Endothelial cell of umbilical vein (primary cell): ENCODE data around the gene HS6ST2. TPM values are rescaled to one million over a fixed set of nuclear protein-coding genes. Genes with fewer than 3 reads are reported as not detected.

Experiments
- BruUV-seq: library from RNA; stranded (reverse); fragments of 400-500 nt; replicated peaks from 2 replicates; lab custom pipeline; 2021; lab: Mats Ljungman, UMichigan
- CTCF ChIA-PET: fragments of 300-600, 350-600 bp; sonication (Branson Sonifier 250); formaldehyde crosslinking; loops from one replicate; lab custom pipeline; 2021; ENCODE audit warnings: antibody characterized with exemption, inconsistent platforms; lab: Charles Lee
- POLR2A ChIA-PET: fragments of 300-600, 350-600 bp; sonication (Branson Sonifier 250); formaldehyde crosslinking; loops from one replicate; lab custom pipeline; 2021; ENCODE audit warnings: antibody characterized with exemption, inconsistent platforms; lab: Charles Lee
- DNase-seq: peaks from one replicate; pipeline ENCODE4 v3.0.0-alpha.2; 2011; ENCODE audit warnings: low read depth, low spot score
- FAIRE-seq: peaks from 2 replicates; lab custom pipeline; 2011; peaks lifted over from hg19 to GRCh38; lab: Jason Lieb, UNC
- H2AFZ ChIP-seq: 2 replicates; pipeline ENCODE4 v1.6.0; 2012; ENCODE audit warnings: low read depth, low read length, control low read depth, inconsistent platforms
- H3K27ac ChIP-seq: 2 replicates; pipeline ENCODE4 v1.5.1; 2011; ENCODE audit warnings: low read depth, mild to moderate bottlenecking, control low read depth, low read length, moderate library complexity; ENCODE audit not compliant: insufficient read depth
- H3K27me3 ChIP-seq, 2 experiments: 2 replicates each; pipeline versions ENCODE4 v1.6.0 to v1.6.1; 2011; ENCODE audit warnings: low read length in 2 of 2, mixed read lengths in 1 of 2; ENCODE audit not compliant: control insufficient read depth in 2 of 2, insufficient read depth in 2 of 2
- H3K36me3 ChIP-seq, 2 experiments: 2 replicates in 1 of 2; 3 replicates in 1 of 2; pipeline ENCODE4 v1.5.1; 2011; ENCODE audit warnings: low read length in 2 of 2, mild to moderate bottlenecking in 1 of 2, moderate library complexity in 1 of 2; ENCODE audit not compliant: control insufficient read depth in 2 of 2, insufficient read depth in 2 of 2; ENCODE audit errors: extremely low read depth in 1 of 2
- H3K4me1 ChIP-seq: 3 replicates; pipeline ENCODE4 v1.5.1; 2011; ENCODE audit warnings: mild to moderate bottlenecking, low read length; ENCODE audit not compliant: control insufficient read depth, insufficient read depth; ENCODE audit errors: extremely low read depth
- H3K4me2 ChIP-seq: 2 replicates; pipeline ENCODE4 v1.6.1; 2011; ENCODE audit warnings: low read length, control low read depth, mixed read lengths; ENCODE audit not compliant: insufficient read depth
- H3K4me3 ChIP-seq, 3 experiments: fragments of 200-600 bp in 1 of 3; sonication (generic), shearing (Covaris generic) in 1 of 3; replicated peaks in 1 of 3; 2 replicates each; pipeline ENCODE4 v1.5.1; 2011 to 2016; ENCODE audit warnings: control low read depth in 3 of 3, low read length in 3 of 3, mild to moderate bottlenecking in 2 of 3, inconsistent platforms in 1 of 3, low read depth in 1 of 3, moderate library complexity in 1 of 3; ENCODE audit not compliant: insufficient read depth in 1 of 3
- H3K79me2 ChIP-seq: 2 replicates; pipeline ENCODE4 v1.6.0; 2012; ENCODE audit warnings: low read length, inconsistent platforms; ENCODE audit not compliant: control insufficient read depth, insufficient read depth
- H3K9ac ChIP-seq: replicated peaks from 2 replicates; pipeline ENCODE3; 2011; ENCODE audit warnings: low read length, control low read depth; ENCODE audit not compliant: insufficient read depth; ENCODE audit errors: extremely low read depth
- H3K9me1 ChIP-seq: replicated peaks from 3 replicates; pipeline ENCODE4 v1.6.0; 2011; ENCODE audit warnings: mild to moderate bottlenecking, low read length; ENCODE audit not compliant: control insufficient read depth, insufficient read depth; ENCODE audit errors: extremely low read depth
- H3K9me3 ChIP-seq: replicated peaks from 2 replicates; pipeline ENCODE4 v1.5.1; 2012; ENCODE audit warnings: low read length, inconsistent platforms; ENCODE audit not compliant: control insufficient read depth, insufficient read depth
- H4K20me1 ChIP-seq: replicated peaks from 2 replicates; pipeline ENCODE3; 2011; ENCODE audit warnings: mild to moderate bottlenecking, low read length; ENCODE audit not compliant: control insufficient read depth, insufficient read depth; ENCODE audit errors: extremely low read depth
- EZH2 ChIP-seq: IDR thresholded peaks from 2 replicates; pipeline ENCODE4 v1.6.1; 2012; ENCODE audit warnings: borderline replicate concordance, low read depth, mild to moderate bottlenecking, moderate library complexity, low read length, inconsistent platforms; ENCODE audit not compliant: severe bottlenecking
- FOS ChIP-seq: IDR thresholded peaks from 2 replicates; pipeline ENCODE4 v1.6.1; 2011; ENCODE audit warnings: mild to moderate bottlenecking, low read length, moderate library complexity, borderline replicate concordance; ENCODE audit not compliant: insufficient read depth
- GATA2 ChIP-seq: IDR thresholded peaks from 2 replicates; pipeline ENCODE4 v1.7.0; 2011; ENCODE audit warnings: low read depth, mild to moderate bottlenecking, moderate library complexity, mixed read lengths, low read length; ENCODE audit not compliant: insufficient read length, insufficient read depth
- JUN ChIP-seq: IDR thresholded peaks from 2 replicates; pipeline ENCODE4 v1.6.1; 2011; ENCODE audit warnings: borderline replicate concordance, low read depth; ENCODE audit not compliant: insufficient read length, insufficient read depth
- MYC ChIP-seq: IDR thresholded peaks from one replicate; pipeline ENCODE4 v1.6.1; 2011; ENCODE audit warnings: mild to moderate bottlenecking, low read depth, low read length
- POLR2A ChIP-seq: IDR thresholded peaks from 2 replicates; pipeline ENCODE4 v1.6.1; 2012; ENCODE audit warnings: low read depth, mild to moderate bottlenecking, control low read depth, low read length
- POLR2AphosphoS5 ChIP-seq: IDR thresholded peaks from 2 replicates; pipeline ENCODE4 v1.6.1; 2012; ENCODE audit warnings: low read depth, mild to moderate bottlenecking, control low read depth, low read length, moderate library complexity; ENCODE audit not compliant: insufficient read depth
- dilution Hi-C: fragments of 300-500 bp; cut with MboI; formaldehyde crosslinking; loops from one replicate; pipeline ENCODE4 v1.15.0; 2019; ENCODE audit warnings: low sequenced_read_pairs; ENCODE audit not compliant: extremely low pct_ligation_motif_present
- intact Hi-C: fragments of 100-400 bp; cut with micrococcal nuclease; formaldehyde crosslinking; loops from one replicate; pipeline ENCODE4 v1.10.0; 2022
- polyA plus RNA-seq, 4 experiments: library from polyadenylated mRNA; depleted of rRNA in 3 of 4; stranded (reverse) in 3 of 4; unstranded in 1 of 4; fragments of >200 nt; gene quantifications; 2 replicates each; pipeline versions ENCODE4 v1.2.1 to v1.2.3, GENCODE V29; 2011 to 2012; ENCODE audit warnings: missing spikeins in 1 of 4
- total RNA-seq: library from RNA; stranded (reverse); gene quantifications from 2 replicates; pipeline ENCODE4 v1.2.3, GENCODE V29; 2021
- TF ChIP-seq, protein P1 (sequence below): IDR thresholded peaks from 2 replicates; pipeline ENCODE4 v1.6.1; 2011; ENCODE audit not compliant: insufficient read depth, insufficient read length
- TF ChIP-seq, protein P2 (sequence below), 2 donors: IDR thresholded peaks; 1 replicate in 1 of 2; 2 replicates in 1 of 2; pipeline ENCODE4 v1.5.1; 2011; ENCODE audit warnings: low read length in 2 of 2, mild to moderate bottlenecking in 2 of 2, moderate library complexity in 2 of 2, control low read depth in 1 of 2, inconsistent platforms in 1 of 2, low read depth in 1 of 2; ENCODE audit not compliant: insufficient read depth in 1 of 2; ENCODE audit errors: extremely low read depth in 1 of 2

Gene HS6ST2
- total and polyA plus RNA-seq, 2 donors (not counting 3 experiments of a cell fraction or from before 2014, with no cell fraction given): 0.49 to 0.84 TPM

DNA sequence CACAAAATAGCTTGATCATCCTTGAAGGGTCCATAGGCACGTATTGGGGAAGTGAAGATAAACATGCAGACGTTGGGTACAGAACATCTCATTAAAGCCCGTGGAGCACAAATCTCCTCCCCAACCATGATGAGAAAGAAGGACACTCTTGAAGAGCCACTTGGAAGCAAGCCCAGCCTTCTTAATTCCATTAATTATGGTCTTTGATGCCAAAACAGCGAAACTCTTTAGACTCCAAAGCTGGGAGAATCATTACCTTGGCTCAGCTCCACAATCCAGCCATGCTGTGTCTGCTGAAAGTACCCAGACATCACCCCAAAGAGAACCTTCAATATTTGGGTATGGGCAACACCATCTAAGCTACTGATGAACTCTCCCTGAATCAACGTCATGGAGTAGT, 300.6 kb downstream of the HS6ST2 start:
- H3K27ac ChIP-seq: no peak overlapping the region
- H3K9me3 ChIP-seq: no peaks in the 10 kb centered on the region
- no peak overlapping the region for H2AFZ ChIP-seq
- H4K20me1 ChIP-seq: no peaks in the 10 kb centered on the region
- TF ChIP-seq GATA2 (no peak), JUN (no peak), MYC (no peak), EZH2 (no peak), POLR2AphosphoS5 (no peak), FOS (no peak), POLR2A (no peak)
- TF ChIP-seq, protein P1, sequence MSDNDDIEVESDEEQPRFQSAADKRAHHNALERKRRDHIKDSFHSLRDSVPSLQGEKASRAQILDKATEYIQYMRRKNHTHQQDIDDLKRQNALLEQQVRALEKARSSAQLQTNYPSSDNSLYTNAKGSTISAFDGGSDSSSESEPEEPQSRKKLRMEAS: no peak
- TF ChIP-seq, protein P2, sequence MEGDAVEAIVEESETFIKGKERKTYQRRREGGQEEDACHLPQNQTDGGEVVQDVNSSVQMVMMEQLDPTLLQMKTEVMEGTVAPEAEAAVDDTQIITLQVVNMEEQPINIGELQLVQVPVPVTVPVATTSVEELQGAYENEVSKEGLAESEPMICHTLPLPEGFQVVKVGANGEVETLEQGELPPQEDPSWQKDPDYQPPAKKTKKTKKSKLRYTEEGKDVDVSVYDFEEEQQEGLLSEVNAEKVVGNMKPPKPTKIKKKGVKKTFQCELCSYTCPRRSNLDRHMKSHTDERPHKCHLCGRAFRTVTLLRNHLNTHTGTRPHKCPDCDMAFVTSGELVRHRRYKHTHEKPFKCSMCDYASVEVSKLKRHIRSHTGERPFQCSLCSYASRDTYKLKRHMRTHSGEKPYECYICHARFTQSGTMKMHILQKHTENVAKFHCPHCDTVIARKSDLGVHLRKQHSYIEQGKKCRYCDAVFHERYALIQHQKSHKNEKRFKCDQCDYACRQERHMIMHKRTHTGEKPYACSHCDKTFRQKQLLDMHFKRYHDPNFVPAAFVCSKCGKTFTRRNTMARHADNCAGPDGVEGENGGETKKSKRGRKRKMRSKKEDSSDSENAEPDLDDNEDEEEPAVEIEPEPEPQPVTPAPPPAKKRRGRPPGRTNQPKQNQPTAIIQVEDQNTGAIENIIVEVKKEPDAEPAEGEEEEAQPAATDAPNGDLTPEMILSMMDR (IDR thresholded peaks at IDR 0.05; ENCODE audit: extremely low read depth in 1 of 2, insufficient read depth in 1 of 2, low read depth in 1 of 2, low read length in 2 of 2): no peak
- no peak overlapping the region for H3K4me3 ChIP-seq
- dilution Hi-C loops (no loop called here), intact Hi-C loops (no loop called here)
- no peaks in the 10 kb centered on the region for H3K27me3 ChIP-seq
- no TSS peak for BruUV-seq
- FAIRE-seq: no peak
- DNase-seq: no peak
- H3K4me2 ChIP-seq: no peak overlapping the region
- no peak overlapping the region for H3K9ac ChIP-seq
- no peaks in the 10 kb centered on the region for H3K36me3 ChIP-seq
- no peaks in the 10 kb centered on the region for H3K4me1 ChIP-seq
- POLR2A ChIA-PET: no interaction called here
- no peaks in the 10 kb centered on the region for H3K9me1 ChIP-seq
- CTCF ChIA-PET: no interaction called here
- H3K79me2 ChIP-seq: no peaks in the 10 kb centered on the region
